GM19099 (cell line): ENCODE results near the gene DNER.

Experiments
- POLR2A ChIP-seq: IDR thresholded peaks from 3 replicates; pipeline ENCODE4 v1.6.1; 2011; ENCODE audit warnings: low read depth; ENCODE audit not compliant: insufficient read length; ENCODE audit errors: extremely low read depth

Gene DNER

GRCh38 chr2:229616433-229616832, 97.9 kb downstream of the DNER start:
- no peak for TF ChIP-seq POLR2A

GRCh38 chr2:229612384-229612971, 101.9 kb downstream of the DNER start:
- TF ChIP-seq POLR2A, result no peak

- no peak for TF ChIP-seq POLR2A
Measured at GRCh38 chr2:229611360-229611759, 103.0 kb downstream of the DNER start.

GRCh38 chr2:229610872-229611271, 103.5 kb downstream of the DNER start:
- no peak for TF ChIP-seq POLR2A

GRCh38 chr2:229610333-229610732, 104.0 kb downstream of the DNER start:
- no peak for TF ChIP-seq POLR2A

- TF ChIP-seq POLR2A, result no peak
Measured at GRCh38 chr2:229601936-229602335, 112.4 kb downstream of the DNER start.

GRCh38 chr2:229601396-229601795, 113.0 kb downstream of the DNER start:
- no peak for TF ChIP-seq POLR2A

- no peak for TF ChIP-seq POLR2A
Measured at GRCh38 chr2:229598227-229598626, 116.1 kb downstream of the DNER start.

- no peak for TF ChIP-seq POLR2A
Measured at GRCh38 chr2:229596796-229597195, 117.6 kb downstream of the DNER start.

- TF ChIP-seq POLR2A, result no peak
Measured at GRCh38 chr2:229591611-229592010, 122.7 kb downstream of the DNER start.

- no peak for TF ChIP-seq POLR2A
Measured at GRCh38 chr2:229586746-229587705, 127.3 kb downstream of the DNER start.

- no peak for TF ChIP-seq POLR2A
Measured at GRCh38 chr2:229586012-229586411, 128.3 kb downstream of the DNER start.

- TF ChIP-seq POLR2A, result no peak
Measured at GRCh38 chr2:229582151-229582550, 132.2 kb downstream of the DNER start.

GRCh38 chr2:229578052-229578846, 136.1 kb downstream of the DNER start:
- TF ChIP-seq POLR2A, result no peak

GRCh38 chr2:229575569-229576315, 138.6 kb downstream of the DNER start:
- no peak for TF ChIP-seq POLR2A
